Hepatocyte (in vitro differentiated cells): Measurements from ENCODE around the gene ACOT12.
"Not testable (repeated sequence)": the region's sequence is repeated elsewhere in the genome, so short reads cannot be mapped to it uniquely, and the experiment has no call there.

Source experiments
- EZH2 ChIP-seq: fragments of 200-600 bp; sonication (generic); IDR thresholded peaks from 2 replicates; pipeline ENCODE4 v1.6.1; 2016; ENCODE audit warnings: antibody characterized with exemption, mild to moderate bottlenecking, borderline replicate concordance
- EZH2phosphoT487 ChIP-seq: fragments of 200-600 bp; sonication (generic); IDR thresholded peaks from one replicate; pipeline ENCODE4 v1.6.1; 2018; ENCODE audit warnings: antibody characterized with exemption, mild to moderate bottlenecking, low read depth, moderate library complexity; ENCODE audit not compliant: unreplicated experiment, severe bottlenecking
- TF ChIP-seq, protein P1 (sequence below): fragments of 200-600 bp; sonication (generic); IDR thresholded peaks from 2 replicates; pipeline ENCODE4 v1.5.1; 2016; ENCODE audit warnings: antibody characterized with exemption, mild to moderate bottlenecking; ENCODE audit not compliant: poor library complexity

DNA sequence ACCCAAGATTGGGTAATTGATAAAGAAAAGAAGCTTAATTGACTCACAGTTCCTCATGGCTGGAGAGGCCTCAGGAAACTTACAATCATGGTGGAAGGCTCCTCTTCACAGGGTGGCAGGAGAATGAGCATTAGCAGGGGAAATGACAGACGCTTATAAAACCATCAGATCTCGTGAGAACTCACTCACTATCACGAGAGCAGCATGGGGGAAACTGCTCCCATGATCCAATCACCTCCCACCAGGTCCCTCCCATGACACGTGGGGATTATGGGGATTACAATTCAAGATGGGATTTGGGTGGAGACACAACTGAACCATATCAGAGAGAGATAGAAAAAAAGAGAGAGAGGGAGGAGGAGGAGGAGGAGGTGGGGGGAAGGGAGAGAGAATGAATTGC lies 13.9 kb upstream of the ACOT12 start:
- TF ChIP-seq, protein P1, sequence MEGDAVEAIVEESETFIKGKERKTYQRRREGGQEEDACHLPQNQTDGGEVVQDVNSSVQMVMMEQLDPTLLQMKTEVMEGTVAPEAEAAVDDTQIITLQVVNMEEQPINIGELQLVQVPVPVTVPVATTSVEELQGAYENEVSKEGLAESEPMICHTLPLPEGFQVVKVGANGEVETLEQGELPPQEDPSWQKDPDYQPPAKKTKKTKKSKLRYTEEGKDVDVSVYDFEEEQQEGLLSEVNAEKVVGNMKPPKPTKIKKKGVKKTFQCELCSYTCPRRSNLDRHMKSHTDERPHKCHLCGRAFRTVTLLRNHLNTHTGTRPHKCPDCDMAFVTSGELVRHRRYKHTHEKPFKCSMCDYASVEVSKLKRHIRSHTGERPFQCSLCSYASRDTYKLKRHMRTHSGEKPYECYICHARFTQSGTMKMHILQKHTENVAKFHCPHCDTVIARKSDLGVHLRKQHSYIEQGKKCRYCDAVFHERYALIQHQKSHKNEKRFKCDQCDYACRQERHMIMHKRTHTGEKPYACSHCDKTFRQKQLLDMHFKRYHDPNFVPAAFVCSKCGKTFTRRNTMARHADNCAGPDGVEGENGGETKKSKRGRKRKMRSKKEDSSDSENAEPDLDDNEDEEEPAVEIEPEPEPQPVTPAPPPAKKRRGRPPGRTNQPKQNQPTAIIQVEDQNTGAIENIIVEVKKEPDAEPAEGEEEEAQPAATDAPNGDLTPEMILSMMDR = not testable (repeated sequence)
- not testable (repeated sequence) for TF ChIP-seq EZH2phosphoT487, EZH2
